Epithelial cell of esophagus (primary cell): ENCODE results near the gene WDR77.

Experiments
- DNase-seq: peaks from one replicate; pipeline ENCODE4 v3.0.0; 2010; ENCODE audit warnings: low read depth
- H3K4me3 ChIP-seq: 2 replicates; pipeline ENCODE4 v1.5.1; 2011; ENCODE audit warnings: mild to moderate bottlenecking, low read length, control low read depth
- TF ChIP-seq, protein P1 (sequence below): IDR thresholded peaks from 2 replicates; pipeline ENCODE4 v1.5.1; 2011; ENCODE audit warnings: low read depth, mild to moderate bottlenecking, low read length, control low read depth, inconsistent platforms; ENCODE audit not compliant: insufficient read depth; ENCODE audit errors: missing control alignments

WDR77 gene

DNA sequence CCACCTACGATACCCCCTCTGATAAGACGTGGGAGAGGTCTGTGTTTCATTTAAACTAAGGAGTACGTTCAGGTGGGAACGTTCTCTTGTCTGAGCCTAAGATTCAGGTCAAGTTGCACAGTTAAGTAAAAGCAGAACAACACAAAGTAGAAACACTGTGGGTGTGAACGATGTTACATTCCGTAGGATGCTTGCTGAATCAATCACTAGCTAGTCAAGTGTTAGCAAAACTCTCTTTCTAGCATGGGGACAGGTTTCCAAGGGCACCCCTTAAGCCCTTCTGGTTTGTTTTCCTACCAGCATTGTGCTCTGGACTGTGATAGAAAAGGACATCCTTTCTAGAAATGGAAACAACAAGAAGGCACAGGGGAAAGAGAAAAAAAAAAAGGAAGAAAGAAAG is 38.1 kb upstream of the WDR77 start:
- no peak for DNase-seq

DNA sequence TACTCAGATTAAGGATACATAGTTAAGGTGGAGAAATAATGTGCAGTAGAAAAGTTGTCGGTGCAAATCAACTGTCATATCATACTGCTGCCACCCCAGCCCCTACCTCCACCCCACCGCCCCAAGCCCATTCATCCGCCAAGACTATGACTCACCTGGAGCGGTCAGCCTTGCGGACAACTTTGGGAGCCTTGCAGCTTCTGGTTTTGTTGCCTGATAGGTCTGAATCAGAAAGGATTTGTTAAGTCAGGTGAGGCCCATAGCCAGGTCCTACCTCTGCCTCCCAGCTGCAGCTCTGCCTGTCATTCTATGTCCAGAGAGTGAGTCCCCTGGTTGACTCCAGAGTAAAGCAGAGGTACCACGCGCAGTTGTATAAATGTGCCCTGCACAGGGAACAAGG is 37.4 kb upstream of the WDR77 start:
- peak; percentile 20 for DNase-seq
- TF ChIP-seq, protein P1, sequence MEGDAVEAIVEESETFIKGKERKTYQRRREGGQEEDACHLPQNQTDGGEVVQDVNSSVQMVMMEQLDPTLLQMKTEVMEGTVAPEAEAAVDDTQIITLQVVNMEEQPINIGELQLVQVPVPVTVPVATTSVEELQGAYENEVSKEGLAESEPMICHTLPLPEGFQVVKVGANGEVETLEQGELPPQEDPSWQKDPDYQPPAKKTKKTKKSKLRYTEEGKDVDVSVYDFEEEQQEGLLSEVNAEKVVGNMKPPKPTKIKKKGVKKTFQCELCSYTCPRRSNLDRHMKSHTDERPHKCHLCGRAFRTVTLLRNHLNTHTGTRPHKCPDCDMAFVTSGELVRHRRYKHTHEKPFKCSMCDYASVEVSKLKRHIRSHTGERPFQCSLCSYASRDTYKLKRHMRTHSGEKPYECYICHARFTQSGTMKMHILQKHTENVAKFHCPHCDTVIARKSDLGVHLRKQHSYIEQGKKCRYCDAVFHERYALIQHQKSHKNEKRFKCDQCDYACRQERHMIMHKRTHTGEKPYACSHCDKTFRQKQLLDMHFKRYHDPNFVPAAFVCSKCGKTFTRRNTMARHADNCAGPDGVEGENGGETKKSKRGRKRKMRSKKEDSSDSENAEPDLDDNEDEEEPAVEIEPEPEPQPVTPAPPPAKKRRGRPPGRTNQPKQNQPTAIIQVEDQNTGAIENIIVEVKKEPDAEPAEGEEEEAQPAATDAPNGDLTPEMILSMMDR: no peak
- no peak overlapping the region for H3K4me3 ChIP-seq

More for the DNA sequence above, 38.1 kb upstream of the WDR77 start:
- no peak overlapping the region for H3K4me3 ChIP-seq
- TF ChIP-seq, protein P1: no peak

GRCh38 chr1:111484391-111485026 is 35.5 kb upstream of the WDR77 start:
- TF ChIP-seq, protein P1: no peak
- H3K4me3 ChIP-seq: no peak overlapping the region
- DNase-seq: no peak

DNA sequence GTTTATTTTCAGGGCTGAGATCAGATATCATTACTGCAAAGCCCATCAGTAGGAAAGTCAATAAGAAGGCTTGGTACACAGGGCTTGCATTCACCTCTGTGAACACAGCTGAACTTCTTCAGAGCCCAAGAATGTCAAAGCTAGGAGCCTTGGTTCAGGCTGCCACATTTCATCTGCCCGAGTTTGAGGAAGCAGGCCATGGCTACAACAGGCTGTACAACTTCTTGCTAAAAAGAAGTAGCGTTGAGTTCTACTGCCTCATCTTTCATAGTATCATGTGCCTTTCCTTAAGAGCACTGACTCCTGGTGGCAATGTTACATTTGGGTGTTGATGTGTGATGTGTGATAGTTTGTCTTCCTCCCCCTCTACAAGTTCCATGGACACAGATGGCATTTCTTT is 34.8 kb upstream of the WDR77 start:
- H3K4me3 ChIP-seq: no peak overlapping the region
- DNase-seq: no peak
- TF ChIP-seq, protein P1: no peak

GRCh38 chr1:111483166-111483565 is 34.1 kb upstream of the WDR77 start:
- no peak overlapping the region for H3K4me3 ChIP-seq
- TF ChIP-seq, protein P1: no peak
- no peak for DNase-seq

DNA sequence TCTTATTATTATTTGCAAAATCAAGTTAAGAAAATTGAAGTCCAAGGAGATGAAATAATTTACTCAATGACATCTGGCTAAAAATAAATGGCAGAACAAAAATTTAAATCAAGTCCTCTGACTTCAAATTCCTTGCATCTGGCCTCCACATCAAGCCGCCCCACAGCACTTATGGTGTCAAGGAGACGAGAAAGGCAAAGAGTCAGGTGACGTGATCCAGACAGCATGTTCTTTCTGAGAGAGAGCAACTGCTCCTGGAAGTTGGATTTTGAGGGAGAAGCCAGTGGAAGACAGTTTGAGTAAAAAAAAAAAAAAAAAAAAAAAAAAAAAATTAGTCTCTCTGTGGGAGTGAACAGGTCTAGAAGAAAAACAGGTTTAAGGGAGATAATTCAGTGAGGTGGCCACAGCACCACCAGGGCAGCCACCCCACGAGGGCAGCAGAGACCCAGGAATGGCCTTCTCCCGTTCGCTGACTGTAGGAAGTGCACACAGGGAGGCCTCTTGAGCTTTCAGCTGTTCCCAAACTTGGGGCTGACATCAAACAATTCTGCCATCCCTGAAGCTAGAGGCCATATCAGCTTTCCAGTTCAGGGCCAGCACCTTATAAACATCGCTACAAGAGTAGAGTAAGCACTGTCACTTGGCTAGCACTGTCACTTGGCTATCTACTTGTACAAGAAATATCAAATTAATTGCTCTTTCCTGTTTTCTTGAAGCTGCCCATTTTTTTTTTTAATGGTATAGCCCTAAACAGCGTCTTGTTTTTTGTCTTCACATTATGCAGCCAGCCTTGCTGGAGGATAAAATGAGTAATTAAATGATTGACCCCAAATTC is 32.5 kb upstream of the WDR77 start:
- DNase-seq: peak; percentile 76

More for the DNA sequence above, 32.5 kb upstream of the WDR77 start:
- TF ChIP-seq, protein P1: peak; percentile 70
- H3K4me3 ChIP-seq: no peak overlapping the region
